GM12873 (cell line): ENCODE data around the gene CLEC4E.
"Not testable (repeated sequence)": the region's sequence is repeated elsewhere in the genome, so short reads cannot be mapped to it uniquely, and the experiment has no call there.

Experiments used
- TF ChIP-seq, protein P1 (sequence below): IDR thresholded peaks from 2 replicates; pipeline ENCODE4 v1.5.1; 2012; ENCODE audit warnings: low read depth, mild to moderate bottlenecking, moderate library complexity, low read length, control low read depth; ENCODE audit not compliant: insufficient read depth; ENCODE audit errors: missing control alignments

CLEC4E gene, protein sequence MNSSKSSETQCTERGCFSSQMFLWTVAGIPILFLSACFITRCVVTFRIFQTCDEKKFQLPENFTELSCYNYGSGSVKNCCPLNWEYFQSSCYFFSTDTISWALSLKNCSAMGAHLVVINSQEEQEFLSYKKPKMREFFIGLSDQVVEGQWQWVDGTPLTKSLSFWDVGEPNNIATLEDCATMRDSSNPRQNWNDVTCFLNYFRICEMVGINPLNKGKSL

DNA sequence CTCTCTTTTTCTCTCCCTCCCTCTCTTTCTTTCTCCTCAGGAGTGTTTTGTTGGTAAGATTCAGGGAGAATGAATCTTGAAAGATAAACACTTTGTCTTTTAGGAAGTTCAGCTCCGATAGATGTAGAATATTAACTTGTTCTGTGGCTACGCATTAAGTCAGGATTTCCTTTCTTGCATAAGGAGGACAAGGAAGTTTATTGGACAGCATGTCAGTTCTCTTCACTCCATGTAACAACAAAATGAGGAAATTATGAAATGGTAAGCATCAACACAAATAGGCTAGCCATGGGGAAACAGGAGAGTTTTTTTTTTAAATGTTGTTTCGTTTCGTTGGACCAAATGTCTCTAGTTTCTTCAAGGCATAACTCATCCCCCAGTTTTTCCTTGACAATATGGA is at the start of gene CLEC4E:
Gene CLEC4E, minus strand, starts transcription at position 75 of the 400 bp plus-strand sequence. CDS start 108 bp downstream, outside the sequence.
- TF ChIP-seq, protein P1, sequence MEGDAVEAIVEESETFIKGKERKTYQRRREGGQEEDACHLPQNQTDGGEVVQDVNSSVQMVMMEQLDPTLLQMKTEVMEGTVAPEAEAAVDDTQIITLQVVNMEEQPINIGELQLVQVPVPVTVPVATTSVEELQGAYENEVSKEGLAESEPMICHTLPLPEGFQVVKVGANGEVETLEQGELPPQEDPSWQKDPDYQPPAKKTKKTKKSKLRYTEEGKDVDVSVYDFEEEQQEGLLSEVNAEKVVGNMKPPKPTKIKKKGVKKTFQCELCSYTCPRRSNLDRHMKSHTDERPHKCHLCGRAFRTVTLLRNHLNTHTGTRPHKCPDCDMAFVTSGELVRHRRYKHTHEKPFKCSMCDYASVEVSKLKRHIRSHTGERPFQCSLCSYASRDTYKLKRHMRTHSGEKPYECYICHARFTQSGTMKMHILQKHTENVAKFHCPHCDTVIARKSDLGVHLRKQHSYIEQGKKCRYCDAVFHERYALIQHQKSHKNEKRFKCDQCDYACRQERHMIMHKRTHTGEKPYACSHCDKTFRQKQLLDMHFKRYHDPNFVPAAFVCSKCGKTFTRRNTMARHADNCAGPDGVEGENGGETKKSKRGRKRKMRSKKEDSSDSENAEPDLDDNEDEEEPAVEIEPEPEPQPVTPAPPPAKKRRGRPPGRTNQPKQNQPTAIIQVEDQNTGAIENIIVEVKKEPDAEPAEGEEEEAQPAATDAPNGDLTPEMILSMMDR: not testable (repeated sequence)

DNA sequence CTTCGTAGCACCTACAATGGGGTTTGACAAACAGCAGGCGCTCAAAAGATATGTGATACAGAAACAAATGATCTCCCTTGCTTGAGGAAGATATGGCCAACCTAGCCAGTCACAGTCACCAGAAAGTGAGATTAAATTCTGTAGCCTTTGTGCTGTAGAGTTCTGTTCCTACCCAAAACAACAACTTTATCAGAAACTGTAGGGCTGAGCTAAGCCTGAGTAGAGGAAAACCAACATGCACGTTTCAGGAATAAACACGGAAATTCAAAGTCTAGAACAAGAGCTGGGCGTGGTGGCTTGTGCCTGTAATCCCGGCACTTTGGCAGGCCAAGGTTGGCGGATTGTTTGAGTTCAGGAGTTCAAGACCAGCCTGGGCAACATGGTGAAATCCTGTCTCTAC is 49.0 kb upstream of the CLEC4E start:
- TF ChIP-seq, protein P1: no peak

DNA sequence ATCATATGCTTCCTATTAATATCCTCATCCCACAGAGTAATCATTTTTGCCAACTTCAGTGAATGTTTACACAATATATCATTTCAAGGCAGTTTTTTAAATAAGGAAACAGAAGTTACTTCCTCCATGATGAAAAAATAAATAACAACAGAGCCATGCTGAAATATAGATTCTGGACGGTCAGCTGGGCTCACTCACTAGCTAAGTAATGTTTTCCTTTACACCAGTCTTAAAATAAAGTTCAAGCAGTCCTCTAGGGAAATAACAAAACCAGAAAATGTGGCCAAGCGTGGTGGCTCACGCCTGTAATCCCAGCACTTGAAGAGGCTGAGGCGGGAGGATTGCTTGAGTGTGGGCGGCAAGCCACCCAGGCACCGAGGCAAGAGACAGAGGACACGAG is 43.3 kb upstream of the CLEC4E start:
- TF ChIP-seq, protein P1: no peak

DNA sequence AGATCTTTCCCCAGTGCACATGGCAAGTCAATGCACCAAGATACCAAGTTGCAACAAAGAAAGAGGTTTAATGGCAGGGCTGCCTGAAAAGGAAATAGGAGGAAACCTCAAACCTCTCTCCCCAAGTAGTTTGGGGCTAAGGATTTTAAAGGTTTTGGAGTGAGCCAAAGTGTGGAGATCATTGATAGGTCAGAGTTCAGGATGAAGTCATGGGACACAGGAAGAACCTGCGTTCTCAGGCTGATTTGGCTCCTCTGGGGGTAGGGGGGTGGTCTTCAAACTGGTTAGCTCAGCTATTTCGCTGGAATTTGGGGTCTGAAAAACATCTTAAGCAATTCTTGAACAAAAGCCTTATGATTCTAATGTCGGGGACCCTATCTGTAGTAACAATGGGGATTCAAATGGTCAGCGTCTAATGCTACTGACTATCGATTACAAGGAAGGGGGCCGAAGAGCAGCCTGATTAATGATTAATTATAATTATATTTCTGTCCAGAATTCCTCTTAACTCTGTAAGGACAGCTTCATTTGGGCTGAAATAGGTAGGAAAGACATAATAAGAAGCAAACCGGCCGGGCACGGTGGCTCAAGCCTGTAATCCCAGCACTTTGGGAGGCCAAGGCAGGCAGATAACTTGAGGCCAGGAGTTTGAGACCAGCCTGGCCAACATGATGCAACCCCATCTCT is 40.5 kb upstream of the CLEC4E start:
- TF ChIP-seq, protein P1: no peak

DNA sequence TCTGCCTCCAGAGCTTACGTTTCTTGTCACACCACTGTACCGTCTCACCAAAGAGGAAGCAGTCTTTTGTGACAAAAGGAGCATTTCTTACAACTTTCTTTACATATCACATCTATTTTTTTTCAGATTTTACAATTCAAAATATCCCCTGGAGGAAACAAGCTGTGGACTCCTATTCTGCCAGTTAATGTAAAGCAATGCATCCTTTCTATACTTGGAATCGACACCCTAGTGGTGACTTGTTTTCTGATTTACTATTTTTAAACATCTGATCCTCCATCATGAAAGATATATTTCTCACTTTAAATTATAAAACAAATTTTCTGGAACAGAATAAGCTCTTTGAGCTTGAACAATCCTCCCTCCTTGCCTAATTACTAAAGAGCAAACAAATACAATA is 37.2 kb upstream of the CLEC4E start:
- TF ChIP-seq, protein P1: peak; percentile 2

DNA sequence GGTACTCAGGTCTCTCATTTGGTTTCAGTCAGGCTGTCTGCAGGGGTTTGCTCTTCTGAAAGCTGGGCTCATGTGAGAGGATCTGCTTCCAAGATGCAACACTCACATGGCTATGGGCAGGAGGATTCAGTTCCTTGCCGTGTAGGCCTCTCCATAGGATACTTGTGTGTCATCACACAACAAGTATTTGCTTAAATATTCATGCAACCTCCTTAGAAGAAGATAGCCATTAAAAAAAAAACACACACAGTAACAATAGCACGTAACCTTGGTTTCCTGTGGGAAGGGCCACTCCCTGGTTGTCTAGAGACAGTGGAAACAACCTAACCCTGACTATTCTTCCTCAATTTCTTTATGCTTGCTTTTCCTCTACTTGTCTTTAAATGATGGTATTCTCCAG is 31.8 kb upstream of the CLEC4E start:
- TF ChIP-seq, protein P1: no peak

DNA sequence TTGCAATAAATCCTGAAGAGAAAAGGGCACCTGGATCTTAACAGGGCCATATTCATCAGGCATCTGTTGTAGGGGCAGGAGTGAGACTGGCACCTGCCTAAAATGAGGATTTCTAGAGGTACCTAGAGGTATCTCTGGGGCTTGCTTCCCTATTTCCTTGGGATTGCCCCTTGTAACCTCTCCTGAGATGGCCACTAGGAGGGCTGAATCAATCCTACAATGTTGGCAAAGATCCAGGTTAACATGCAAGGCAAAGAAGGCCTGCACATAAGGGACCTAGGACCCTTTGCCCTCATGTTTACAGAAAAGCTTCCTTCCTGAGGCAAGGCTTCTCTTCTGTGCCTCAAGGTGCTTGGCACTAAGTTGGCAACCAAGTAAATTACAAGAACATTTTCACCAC is 25.8 kb upstream of the CLEC4E start:
- TF ChIP-seq, protein P1: peak; percentile 19
